Kidney epithelial cell (primary cell): ENCODE results near the gene CCDC38. TPM values are rescaled to one million over a fixed set of nuclear protein-coding genes. Genes with fewer than 3 reads are reported as not detected.

ENCODE experiments used
- DNase-seq: peaks from one replicate; pipeline ENCODE4 v3.0.0-alpha.2; 2010; ENCODE audit warnings: low read depth
- H3K27me3 ChIP-seq: 2 replicates; pipeline ENCODE4 v1.6.0; 2011; ENCODE audit warnings: low read length; ENCODE audit not compliant: control insufficient read depth, insufficient read depth
- H3K36me3 ChIP-seq: 2 replicates; pipeline ENCODE4 v1.5.1; 2011; ENCODE audit warnings: low read length; ENCODE audit not compliant: control insufficient read depth, insufficient read depth
- H3K4me3 ChIP-seq: 2 replicates; pipeline ENCODE4 v1.5.1; 2011; ENCODE audit warnings: low read depth, mild to moderate bottlenecking, control low read depth, low read length
- total RNA-seq: library from RNA; depleted of rRNA; stranded (reverse); fragments of >200 nt; gene quantifications from 2 replicates; pipeline ENCODE4 v1.2.3, GENCODE V29; 2015
- TF ChIP-seq, protein P1 (sequence below): IDR thresholded peaks from 2 replicates; pipeline ENCODE4 v1.5.1; 2011; ENCODE audit warnings: mild to moderate bottlenecking, moderate library complexity, low read length, control low read depth, inconsistent platforms; ENCODE audit not compliant: insufficient read depth, poor library complexity, severe bottlenecking

The CCDC38 gene
- total RNA-seq, 1 donor from 2014 or later = not detected

- TF ChIP-seq, protein P1, sequence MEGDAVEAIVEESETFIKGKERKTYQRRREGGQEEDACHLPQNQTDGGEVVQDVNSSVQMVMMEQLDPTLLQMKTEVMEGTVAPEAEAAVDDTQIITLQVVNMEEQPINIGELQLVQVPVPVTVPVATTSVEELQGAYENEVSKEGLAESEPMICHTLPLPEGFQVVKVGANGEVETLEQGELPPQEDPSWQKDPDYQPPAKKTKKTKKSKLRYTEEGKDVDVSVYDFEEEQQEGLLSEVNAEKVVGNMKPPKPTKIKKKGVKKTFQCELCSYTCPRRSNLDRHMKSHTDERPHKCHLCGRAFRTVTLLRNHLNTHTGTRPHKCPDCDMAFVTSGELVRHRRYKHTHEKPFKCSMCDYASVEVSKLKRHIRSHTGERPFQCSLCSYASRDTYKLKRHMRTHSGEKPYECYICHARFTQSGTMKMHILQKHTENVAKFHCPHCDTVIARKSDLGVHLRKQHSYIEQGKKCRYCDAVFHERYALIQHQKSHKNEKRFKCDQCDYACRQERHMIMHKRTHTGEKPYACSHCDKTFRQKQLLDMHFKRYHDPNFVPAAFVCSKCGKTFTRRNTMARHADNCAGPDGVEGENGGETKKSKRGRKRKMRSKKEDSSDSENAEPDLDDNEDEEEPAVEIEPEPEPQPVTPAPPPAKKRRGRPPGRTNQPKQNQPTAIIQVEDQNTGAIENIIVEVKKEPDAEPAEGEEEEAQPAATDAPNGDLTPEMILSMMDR = no peak
- no peaks in the 10 kb centered on the region for H3K27me3 ChIP-seq
- DNase-seq = no peak
- peak overlapping the region; percentile 63 for H3K4me3 ChIP-seq
- no peaks in the 10 kb centered on the region for H3K36me3 ChIP-seq
Measured at GRCh38 chr12:95859947-95860850, 82.2 kb downstream of the CCDC38 start.

- no peaks in the 10 kb centered on the region for H3K36me3 ChIP-seq
- DNase-seq = no peak
- H3K27me3 ChIP-seq = no peaks in the 10 kb centered on the region
- TF ChIP-seq, protein P1 = no peak
- H3K4me3 ChIP-seq = peak overlapping the region; percentile 63
Measured at GRCh38 chr12:95859344-95859816, 83.0 kb downstream of the CCDC38 start.

DNA sequence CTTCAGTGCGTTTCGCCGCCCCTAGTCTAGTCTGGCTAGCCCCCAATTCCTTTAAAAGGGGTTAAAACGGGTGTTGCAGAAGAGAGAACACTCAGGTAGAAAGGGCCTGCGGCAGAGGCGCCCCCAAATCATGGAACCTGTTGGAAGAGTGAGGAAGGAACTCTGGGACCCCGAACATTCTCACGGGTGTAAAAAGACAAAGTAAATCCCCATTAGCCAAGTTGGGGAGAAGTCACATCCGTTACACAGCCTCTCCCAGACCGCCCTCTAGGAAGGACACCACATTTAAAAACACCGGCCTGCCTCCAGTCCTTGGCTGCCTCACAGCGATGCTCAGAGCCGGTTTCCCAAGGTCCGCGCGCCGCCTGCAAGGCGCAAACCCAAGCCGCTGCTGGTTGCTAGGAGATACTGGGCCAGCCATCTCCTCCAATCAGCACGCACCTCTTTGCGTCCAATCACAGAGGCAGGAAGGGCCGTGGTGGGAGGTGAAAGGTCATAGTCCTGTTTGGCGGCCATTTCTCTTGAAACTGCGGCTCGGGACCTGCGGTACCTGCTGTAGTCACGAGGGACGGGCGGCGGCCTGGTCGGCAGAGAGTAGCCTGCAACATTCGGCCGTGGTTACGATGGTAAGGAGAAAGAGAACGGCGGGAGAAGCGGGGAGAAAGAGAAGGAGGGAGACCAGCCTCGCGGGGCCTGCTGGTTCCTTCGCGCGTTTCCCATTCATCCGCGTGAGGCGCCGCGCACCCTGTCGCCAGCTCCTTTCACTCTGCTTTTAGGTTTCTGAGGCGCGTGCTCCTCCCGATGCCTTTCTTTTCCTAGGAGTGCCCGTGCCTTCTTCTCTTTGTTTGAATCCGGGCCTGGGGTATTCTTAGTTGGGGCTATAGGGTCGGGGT lies 83.7 kb downstream of the CCDC38 start, which contains the start of gene SNRPF:
TSS of gene SNRPF (plus strand) at position 502 of the 893 bp plus-strand sequence. CDS start at position 624, 122 bp downstream.
- TF ChIP-seq, protein P1 = no peak
- no peaks in the 10 kb centered on the region for H3K36me3 ChIP-seq
- H3K27me3 ChIP-seq = no peaks in the 10 kb centered on the region
- DNase-seq = peak; percentile 78
- peak within 1 kb of the TSS; percentile 63 for H3K4me3 ChIP-seq

GRCh38 chr12:95857799-95858198 lies 84.6 kb downstream of the CCDC38 start:
- Histone ChIP-seq H3K4me3 (peak overlapping the region; percentile 63), H3K36me3 (no peaks in the 10 kb centered on the region), H3K27me3 (no peaks in the 10 kb centered on the region)
- TF ChIP-seq, protein P1 = no peak
- DNase-seq = no peak

- TF ChIP-seq, protein P1 = no peak
- H3K36me3 ChIP-seq = no peaks in the 10 kb centered on the region
- H3K4me3 ChIP-seq = no peak overlapping the region
- peaks cover 2% of the 10 kb centered on the region for H3K27me3 ChIP-seq
- DNase-seq = no peak
Measured at GRCh38 chr12:95857156-95857555, 85.3 kb downstream of the CCDC38 start.
